ENCODE results near the gene FAM53B.

FAM53B gene

GRCh38 chr10:124683814-124684213 lies 60.4 kb downstream of the FAM53B start:
- DNase-seq (ENCODE audit: low read depth) = no peak
- TF ChIP-seq CTCF (conservative IDR thresholded peaks at IDR 0.05; ENCODE audit: low read length) = no peak
- no peak overlapping the region for H3K4me3 ChIP-seq (ENCODE audit: low read length)

GRCh38 chr10:124681626-124682552 lies 62.3 kb downstream of the FAM53B start:
- TF ChIP-seq CTCF (conservative IDR thresholded peaks at IDR 0.05; ENCODE audit: low read length) = no peak
- no peak overlapping the region for H3K4me3 ChIP-seq (ENCODE audit: low read length)
- DNase-seq (ENCODE audit: low read depth) = no peak

DNA sequence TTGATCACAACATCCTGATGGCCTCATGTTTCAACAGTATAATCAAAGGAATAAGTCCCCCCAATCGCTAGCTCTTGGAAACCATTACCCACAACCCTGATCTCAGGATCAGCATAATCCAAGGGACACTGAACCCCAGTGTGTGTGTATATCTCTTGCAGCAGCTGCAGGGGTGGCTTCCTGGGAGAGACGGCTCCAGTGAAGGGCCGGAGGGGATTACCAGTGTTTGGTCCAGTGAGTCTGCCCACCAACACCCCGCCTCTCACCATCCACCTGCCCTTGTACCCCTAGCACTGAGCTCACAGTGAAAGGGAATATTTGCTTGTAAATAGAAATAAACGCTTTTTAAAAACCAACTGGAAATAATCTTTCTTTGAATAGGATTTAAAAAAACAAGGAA lies 63.1 kb downstream of the FAM53B start:
- no peak for TF ChIP-seq CTCF (conservative IDR thresholded peaks at IDR 0.05; ENCODE audit: low read length)
- H3K4me3 ChIP-seq (ENCODE audit: low read length) = no peak overlapping the region
- no peak for DNase-seq (ENCODE audit: low read depth)

DNA sequence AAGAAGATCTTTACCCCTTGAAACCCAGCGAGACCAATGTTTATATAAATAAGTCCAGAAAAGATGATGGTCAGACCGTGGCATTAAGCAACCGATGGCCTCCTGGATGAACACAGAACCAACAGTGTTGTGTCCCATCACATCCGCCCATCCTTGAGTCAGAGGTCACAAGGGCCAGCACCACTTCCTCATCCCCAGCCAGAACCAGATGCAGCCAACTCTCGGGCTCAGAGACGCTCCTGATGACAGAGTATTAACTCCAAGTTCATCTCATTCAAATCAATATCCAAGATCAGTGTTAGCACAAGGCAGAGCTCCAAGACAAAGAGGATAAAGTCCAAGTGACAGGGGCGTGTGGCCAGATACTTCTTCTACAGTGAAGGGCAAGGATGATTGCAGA lies 63.5 kb downstream of the FAM53B start:
- no peak for TF ChIP-seq CTCF (conservative IDR thresholded peaks at IDR 0.05; ENCODE audit: low read length)
- DNase-seq (ENCODE audit: low read depth) = no peak
- H3K4me3 ChIP-seq (ENCODE audit: low read length) = no peak overlapping the region

DNA sequence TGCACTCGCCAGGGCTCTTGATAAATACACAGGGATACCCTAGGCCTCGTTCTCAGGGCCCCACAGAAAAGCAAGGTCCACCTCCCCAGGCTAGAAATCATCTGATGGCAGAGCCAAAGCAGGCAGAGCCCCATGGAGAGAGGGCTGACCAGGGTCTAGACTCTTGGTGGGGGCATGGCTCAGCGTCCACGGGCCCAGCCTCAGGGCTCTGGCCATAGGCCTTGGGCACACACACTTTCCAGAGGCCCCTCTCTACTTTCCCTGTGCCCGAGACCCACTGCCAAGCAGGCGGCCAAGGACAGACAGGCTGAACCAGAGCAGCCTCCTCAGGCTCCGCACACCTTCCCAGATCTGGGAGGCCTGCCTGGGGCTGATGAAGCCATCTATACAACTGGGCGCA lies 64.8 kb downstream of the FAM53B start:
- TF ChIP-seq CTCF (conservative IDR thresholded peaks at IDR 0.05; ENCODE audit: low read length) = no peak
- H3K4me3 ChIP-seq (ENCODE audit: low read length) = no peak overlapping the region
- DNase-seq (ENCODE audit: low read depth) = no peak

GRCh38 chr10:124678557-124679240 lies 65.5 kb downstream of the FAM53B start:
- TF ChIP-seq CTCF (conservative IDR thresholded peaks at IDR 0.05; ENCODE audit: low read length) = no peak
- no peak for DNase-seq (ENCODE audit: low read depth)

More at GRCh38 chr10:124678557-124679240, 65.5 kb downstream of the FAM53B start:
- H3K4me3 ChIP-seq (ENCODE audit: low read length) = no peak overlapping the region
